HG02642 (cell line): ENCODE results near the gene MYO1F.

ENCODE experiments used
- ATAC-seq: cut with Tn5 transposase; IDR thresholded peaks from one replicate; pipeline ENCODE4 v1.9.1; 2021; ENCODE audit warnings: mild to moderate bottlenecking; ENCODE audit not compliant: unreplicated experiment, poor library complexity

MYO1F gene

DNA sequence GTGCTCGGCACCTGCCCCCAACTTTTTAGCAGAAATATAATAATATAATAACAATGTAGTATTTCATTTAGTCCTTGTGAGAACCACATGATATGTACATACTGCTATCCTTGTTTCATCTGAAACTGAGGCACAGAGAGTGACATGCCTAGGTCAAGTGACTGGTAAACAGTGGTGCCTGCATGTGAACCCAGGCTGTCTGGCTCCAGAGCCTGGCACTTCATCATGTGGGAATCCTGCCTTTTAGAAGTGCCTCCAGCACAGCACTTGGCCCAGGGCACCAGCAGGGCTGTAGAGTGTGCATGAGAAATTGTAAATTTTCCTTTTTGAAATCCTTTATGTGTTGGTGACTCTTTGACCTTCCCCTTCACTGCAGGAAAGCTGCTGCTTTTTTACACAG is 102.2 kb downstream of the MYO1F start:
- ATAC-seq, result no peak

DNA sequence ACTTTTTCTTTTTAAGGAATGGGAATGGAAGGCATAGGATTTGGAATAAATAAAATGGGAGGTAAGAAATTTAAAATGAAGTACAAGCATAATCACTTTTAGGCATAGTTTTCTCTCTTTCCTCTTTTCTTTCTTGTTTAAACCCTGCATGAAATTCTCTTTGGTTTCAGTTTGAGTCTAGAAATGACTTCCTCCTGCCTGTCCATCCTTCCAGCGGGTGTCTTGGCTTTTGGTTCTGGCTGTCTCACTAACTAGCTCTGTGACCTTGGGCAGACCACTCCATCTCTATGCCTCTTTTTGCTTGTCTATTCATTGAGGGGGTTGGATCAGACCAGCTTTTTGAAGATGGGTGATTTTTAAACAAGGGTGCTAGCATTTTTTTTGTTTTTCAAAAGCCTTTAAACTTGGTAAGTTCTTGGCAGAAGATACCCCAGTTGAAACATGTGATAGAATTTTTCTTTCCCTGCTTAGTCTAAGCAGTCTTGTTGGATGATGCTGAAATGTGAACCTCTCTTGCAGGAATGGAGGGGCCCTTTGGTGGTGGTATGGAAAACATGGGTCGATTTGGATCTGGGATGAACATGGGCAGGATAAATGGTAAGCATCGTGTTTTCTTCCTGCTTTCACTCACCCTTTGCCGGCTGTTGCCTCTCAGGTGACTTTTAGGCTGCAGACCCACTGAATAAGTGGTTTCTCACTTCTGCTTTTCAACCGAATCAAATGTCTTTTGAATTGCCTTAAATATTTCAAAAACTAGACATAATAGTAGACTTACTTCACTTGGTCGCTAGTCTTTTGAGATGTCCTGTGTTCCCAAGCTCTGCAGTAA is 103.4 kb downstream of the MYO1F start:
- ATAC-seq, result no peak
